HG02943 (cell line): ENCODE results near the gene TGFB2.
A peak's percentile ranks its signal among the peaks of the same experiment; 100 is the strongest.
"Not testable (repeated sequence)": the region's sequence is repeated elsewhere in the genome, so short reads cannot be mapped to it uniquely, and the experiment has no call there.

Experiments
- ATAC-seq: cut with Tn5 transposase; IDR thresholded peaks from one replicate; pipeline ENCODE4 v1.9.1; 2021; ENCODE audit warnings: mild to moderate bottlenecking, low read depth, moderate library complexity; ENCODE audit not compliant: unreplicated experiment

The TGFB2 gene

GRCh38 chr1:218344814-218345672, at the start of gene TGFB2:
Gene TGFB2, plus strand, starts transcription at chr1:218345336. Its CDS starts 1,366 bp downstream, at chr1:218346702.
- ATAC-seq, result peak; percentile 33

GRCh38 chr1:218296162-218296561, 49.0 kb upstream of the TGFB2 start:
- ATAC-seq, result no peak

DNA sequence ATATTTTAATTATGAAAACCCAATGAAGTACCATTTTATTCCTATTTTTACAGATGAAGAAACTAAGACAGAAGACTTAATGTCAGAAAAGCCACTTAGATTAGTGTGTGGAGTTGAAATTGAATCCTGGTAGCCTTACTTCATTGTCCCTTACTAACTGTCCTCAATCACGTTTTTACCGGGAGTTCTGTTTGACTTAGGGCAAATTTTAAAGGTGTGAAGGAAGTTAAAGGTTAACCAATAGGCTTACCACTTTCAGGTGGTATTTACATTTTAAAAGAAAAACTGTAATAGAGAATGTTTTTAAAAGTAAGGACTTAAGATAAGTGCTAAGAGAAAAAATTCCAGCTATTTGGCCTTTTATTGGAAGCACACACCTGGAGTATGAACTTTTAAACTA, 47.7 kb upstream of the TGFB2 start:
- no peak for ATAC-seq

- no peak for ATAC-seq
Observed at GRCh38 chr1:218297867-218298266, 47.3 kb upstream of the TGFB2 start.

DNA sequence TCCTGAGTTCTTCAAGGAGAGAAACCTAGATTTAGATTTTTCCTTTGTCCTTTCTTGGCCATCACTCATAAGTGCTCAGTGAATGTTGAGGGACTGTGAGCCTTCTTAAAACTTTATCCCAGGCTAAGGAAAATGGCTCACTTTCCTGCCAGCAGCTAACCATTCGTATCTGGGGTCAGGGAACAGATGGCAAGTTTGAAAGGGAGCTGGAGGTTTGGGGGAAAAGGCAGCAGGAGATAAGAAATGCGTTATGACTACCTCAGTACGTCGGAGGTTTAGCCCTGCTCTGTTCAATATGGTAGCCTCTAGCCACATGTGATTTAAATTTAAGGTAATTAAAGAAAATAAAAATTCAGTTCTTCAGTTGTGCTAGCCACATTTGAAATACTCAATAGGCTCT, 46.7 kb upstream of the TGFB2 start:
- no peak for ATAC-seq

GRCh38 chr1:218299416-218299815, 45.7 kb upstream of the TGFB2 start:
- ATAC-seq, result no peak

DNA sequence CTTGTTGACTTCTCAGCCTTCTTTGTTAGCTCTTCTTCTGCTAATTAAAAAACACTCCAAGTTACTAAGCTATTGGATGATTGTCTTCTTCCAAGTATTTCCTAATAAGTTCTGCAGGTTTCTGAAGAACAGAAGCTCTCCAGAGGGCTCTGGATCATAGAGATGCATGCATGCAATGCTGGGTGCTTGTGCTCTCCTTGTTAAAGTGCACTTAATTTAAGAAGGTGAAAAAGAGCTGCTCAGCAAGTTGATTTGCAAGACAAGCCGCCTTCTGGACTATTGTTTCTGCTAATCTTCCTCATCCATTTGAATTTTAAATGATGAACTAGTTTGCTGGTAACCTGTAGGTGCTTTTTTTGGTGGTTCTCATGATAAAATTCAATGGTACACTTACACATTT, 43.9 kb upstream of the TGFB2 start:
- no peak for ATAC-seq

- no peak for ATAC-seq
Observed at GRCh38 chr1:218302155-218302554, 43.0 kb upstream of the TGFB2 start.

DNA sequence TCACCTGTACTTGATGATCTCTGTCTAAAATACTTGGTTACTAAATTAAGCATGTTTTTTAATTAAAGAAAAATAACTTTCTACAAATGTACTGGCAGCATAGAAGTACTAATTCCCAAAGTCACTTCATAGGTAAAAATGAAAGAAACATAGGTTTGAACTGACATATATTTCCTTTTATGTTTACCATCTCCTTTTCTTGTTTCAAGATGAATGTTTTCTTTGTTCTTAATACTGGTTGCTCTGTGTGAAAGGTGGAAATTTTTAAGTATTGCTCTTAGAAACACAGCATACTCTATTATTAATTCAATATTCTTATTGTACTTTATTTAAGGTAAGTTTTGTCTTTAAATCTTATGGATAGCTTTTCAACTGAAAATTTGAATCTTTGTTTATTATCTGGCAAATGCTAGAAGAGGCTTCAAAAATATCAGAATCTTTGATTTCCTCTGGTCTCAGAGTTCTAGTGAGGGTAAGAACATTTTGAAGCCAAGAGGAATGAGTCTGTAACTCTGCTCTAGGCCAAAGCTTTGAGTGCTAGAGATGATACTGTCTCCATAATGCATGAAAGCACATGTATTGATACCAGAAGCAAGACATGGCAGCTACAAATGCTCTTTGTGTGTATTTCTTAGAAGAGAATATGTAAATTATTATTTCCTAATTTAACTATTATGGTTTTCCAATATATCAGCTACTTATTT, 41.8 kb upstream of the TGFB2 start:
- ATAC-seq, result no peak

- no peak for ATAC-seq
Observed at GRCh38 chr1:218304281-218305039, 40.7 kb upstream of the TGFB2 start.

- no peak for ATAC-seq
Observed at GRCh38 chr1:218305472-218306064, 39.6 kb upstream of the TGFB2 start.

DNA sequence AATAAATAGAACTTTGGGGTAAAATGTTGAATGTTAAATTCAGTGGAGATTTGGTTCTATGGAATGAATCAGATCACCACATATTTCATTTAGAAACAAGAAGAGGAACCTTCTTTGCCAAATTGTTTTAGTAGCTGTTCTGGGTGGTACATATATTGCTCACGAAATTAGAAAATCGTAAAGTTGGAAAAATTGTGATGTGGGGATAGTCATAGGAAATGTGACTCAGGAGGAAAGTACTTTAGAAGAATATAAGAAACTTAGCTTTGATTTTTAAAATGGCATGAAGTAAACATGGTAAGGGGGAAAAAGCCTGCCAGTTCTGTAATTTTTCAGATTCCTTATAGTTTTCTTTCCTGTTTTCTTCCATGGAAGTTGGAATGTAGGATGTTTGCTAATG, 32.6 kb upstream of the TGFB2 start:
- ATAC-seq, result no peak

GRCh38 chr1:218314316-218314715, 30.8 kb upstream of the TGFB2 start:
- no peak for ATAC-seq

- ATAC-seq, result no peak
Observed at GRCh38 chr1:218315638-218316037, 29.5 kb upstream of the TGFB2 start.

GRCh38 chr1:218317061-218317460, 28.1 kb upstream of the TGFB2 start:
- no peak for ATAC-seq

- not testable (repeated sequence) for ATAC-seq
Observed at GRCh38 chr1:218320182-218320581, 25.0 kb upstream of the TGFB2 start.

GRCh38 chr1:218322762-218323161, 22.4 kb upstream of the TGFB2 start:
- no peak for ATAC-seq

GRCh38 chr1:218323568-218324225, 21.4 kb upstream of the TGFB2 start:
- ATAC-seq, result no peak

- ATAC-seq, result no peak
Observed at GRCh38 chr1:218324226-218324580, 20.9 kb upstream of the TGFB2 start.

GRCh38 chr1:218328769-218329168, 16.4 kb upstream of the TGFB2 start:
- ATAC-seq, result no peak
